Naive thymus-derived CD8-positive, alpha-beta T cell (primary cell): ENCODE results near the gene UROC1. TPM values are rescaled to one million over a fixed set of nuclear protein-coding genes. Genes with fewer than 3 reads are reported as not detected.
A peak's percentile ranks its signal among the peaks of the same experiment; 100 is the strongest.

Experiments used
- ATAC-seq, 2 donors: fragments of 150-1000 bp; cut with Tn5 transposase in 1 of 2; sonication (Bioruptor Pico), chemical (Tn5 transposase) in 1 of 2; 1 replicate in 1 of 2; 2 replicates in 1 of 2; pipeline ENCODE4 v1.10.0; 2021; ENCODE audit warnings: mild to moderate bottlenecking in 2 of 2, moderate library complexity in 2 of 2
- POLR2A ChIA-PET: fragments of 350-600 bp; sonication (Branson Sonifier 250); formaldehyde crosslinking; loops from one replicate; lab custom pipeline; 2021; ENCODE audit warnings: antibody characterized with exemption; lab: Charles Lee
- DNase-seq, 10 donors: peaks; one replicate each; pipeline versions ENCODE4 v3.0.0 to v3.0.0-alpha.2; 2020 to 2022
- H3K27ac Mint-ChIP-seq, 10 donors: one replicate each; pipeline ENCODE4 v1.8.0; 2020 to 2022; ENCODE audit warnings: mild to moderate bottlenecking in 10 of 10, mixed read lengths in 10 of 10, moderate library complexity in 4 of 10, inconsistent platforms in 1 of 10
- H3K27me3 Mint-ChIP-seq, 5 donors: one replicate each; pipeline ENCODE4 v1.8.0; 2021 to 2022; ENCODE audit warnings: mixed read lengths in 5 of 5
- H3K36me3 Mint-ChIP-seq, 3 donors: one replicate each; pipeline ENCODE4 v1.8.0; 2020 to 2022; ENCODE audit warnings: mixed read lengths in 3 of 3, mild to moderate bottlenecking in 2 of 3, inconsistent platforms in 1 of 3
- H3K4me1 Mint-ChIP-seq, 4 donors: one replicate each; pipeline ENCODE4 v1.8.0; 2021 to 2022; ENCODE audit warnings: mixed read lengths in 4 of 4
- H3K4me3 Mint-ChIP-seq, 10 donors: one replicate each; pipeline ENCODE4 v1.8.0; 2020 to 2022; ENCODE audit warnings: mild to moderate bottlenecking in 10 of 10, mixed read lengths in 10 of 10, moderate library complexity in 6 of 10, inconsistent platforms in 1 of 10
- H3K9me3 Mint-ChIP-seq, 9 donors: one replicate each; pipeline ENCODE4 v1.8.0; 2020 to 2022; ENCODE audit warnings: mixed read lengths in 9 of 9, mild to moderate bottlenecking in 3 of 9, inconsistent platforms in 1 of 9, moderate library complexity in 1 of 9
- polyA plus RNA-seq, 3 donors: library from polyadenylated mRNA; unstranded; fragments of 300-500 nt; fragmentation: Illumina TruSeq; gene quantifications; one replicate each; pipeline ENCODE4 v1.2.3, GENCODE V29; 2021
- total RNA-seq, 8 experiments: library from RNA in 2 of 8; stranded (reverse) in 2 of 8; gene quantifications; one replicate each; pipeline ENCODE4 v1.2.3 and lab custom pipeline; 2021 to 2026

UROC1 gene
- total and polyA plus RNA-seq, 5 experiments from 2014 or later, result 0.07 to 0.67 (median 0.11) TPM

GRCh38 chr3:126473292-126474168 is 44.0 kb downstream of the UROC1 start:
- peak overlapping the region; percentile 73 to 96 (median 89) for H3K4me3 Mint-ChIP-seq
- POLR2A ChIA-PET, result interaction anchor here (0.7 kb wide), 1 partner anchor 509 kb away, joined by 3 read pairs; the partner anchor contains the start of gene PLXNA1
- DNase-seq, result peak in 1 of 10 donors; percentile 59
- H3K27ac Mint-ChIP-seq, result peak overlapping the region; percentile 46 to 80 (median 65)
- H3K27me3 Mint-ChIP-seq, result no peaks in the 10 kb centered on the region
- H3K4me1 Mint-ChIP-seq, result peaks cover 35 to 63% (median 57%) of the 10 kb centered on the region in 4 donors
- no peaks in the 10 kb centered on the region for H3K9me3 Mint-ChIP-seq
- H3K36me3 Mint-ChIP-seq, result peaks cover 9 to 50% (median 13%) of the 10 kb centered on the region in 3 donors
- ATAC-seq, result no peak

GRCh38 chr3:126472277-126473006 is 45.1 kb downstream of the UROC1 start:
- Mint-ChIP-seq H3K27me3 (no peaks in the 10 kb centered on the region), H3K27ac (peak overlapping the region in 7 of 10 donors; percentile 3 to 84 (median 63)), H3K36me3 (peaks cover 9 to 60% (median 16%) of the 10 kb centered on the region in 3 donors), H3K4me3 (peak overlapping the region; percentile 73 to 96 (median 89)), H3K9me3 (no peaks in the 10 kb centered on the region), H3K4me1 (peaks cover 39 to 70% (median 63%) of the 10 kb centered on the region in 4 donors)
- ATAC-seq (no peak), DNase-seq (peak in 1 of 10 donors; percentile 11)
- POLR2A ChIA-PET, result no interaction called here

GRCh38 chr3:126469479-126469878 is 48.1 kb downstream of the UROC1 start:
- H3K4me1 Mint-ChIP-seq, result peaks cover 36 to 81% (median 62%) of the 10 kb centered on the region in 4 donors
- peak in 1 of 10 donors; percentile 41 for DNase-seq
- H3K9me3 Mint-ChIP-seq, result no peaks in the 10 kb centered on the region
- POLR2A ChIA-PET, result no interaction called here
- peak overlapping the region in 5 of 10 donors; percentile 7 to 93 (median 69) for H3K27ac Mint-ChIP-seq
- ATAC-seq, result no peak
- H3K27me3 Mint-ChIP-seq, result no peaks in the 10 kb centered on the region
- H3K36me3 Mint-ChIP-seq, result peaks cover 9 to 86% (median 20%) of the 10 kb centered on the region in 3 donors
- H3K4me3 Mint-ChIP-seq, result peak overlapping the region in 1 of 10 donors; percentile 10

- peak overlapping the region in 5 of 10 donors; percentile 9 to 93 (median 77) for H3K27ac Mint-ChIP-seq
- ATAC-seq, result no peak
These were observed 49.3 kb downstream of the UROC1 start for GRCh38 chr3:126468028-126468891.

GRCh38 chr3:126467611-126467955 is 50.0 kb downstream of the UROC1 start:
- no peaks in the 10 kb centered on the region for H3K27me3 Mint-ChIP-seq
- H3K36me3 Mint-ChIP-seq, result peaks cover 9 to 86% (median 22%) of the 10 kb centered on the region in 3 donors
- POLR2A ChIA-PET, result no interaction called here
- H3K4me3 Mint-ChIP-seq, result no peak overlapping the region
- H3K4me1 Mint-ChIP-seq, result peaks cover 27 to 63% (median 44%) of the 10 kb centered on the region in 4 donors
- ATAC-seq (no peak), DNase-seq (no peak)
- H3K27ac Mint-ChIP-seq, result no peak overlapping the region
- H3K9me3 Mint-ChIP-seq, result no peaks in the 10 kb centered on the region

More at GRCh38 chr3:126468028-126468891, 49.3 kb downstream of the UROC1 start:
- peak in 1 of 10 donors; percentile 28 for DNase-seq
- Mint-ChIP-seq H3K36me3 (peaks cover 9 to 88% (median 22%) of the 10 kb centered on the region in 3 donors), H3K4me1 (peaks cover 33 to 70% (median 51%) of the 10 kb centered on the region in 4 donors), H3K9me3 (no peaks in the 10 kb centered on the region), H3K27me3 (no peaks in the 10 kb centered on the region), H3K4me3 (peak overlapping the region in 1 of 10 donors; percentile 48)
- POLR2A ChIA-PET, result no interaction called here

GRCh38 chr3:126466886-126467610 is 50.5 kb downstream of the UROC1 start:
- POLR2A ChIA-PET, result no interaction called here
- H3K27ac Mint-ChIP-seq, result peak overlapping the region in 2 of 10 donors; percentile 25 to 79
- peaks cover 22 to 58% (median 39%) of the 10 kb centered on the region in 4 donors for H3K4me1 Mint-ChIP-seq
- no peaks in the 10 kb centered on the region for H3K9me3 Mint-ChIP-seq
- no peak for ATAC-seq
- DNase-seq, result peak in 1 of 10 donors; percentile 36
- peaks cover 9 to 87% (median 22%) of the 10 kb centered on the region in 3 donors for H3K36me3 Mint-ChIP-seq
- H3K4me3 Mint-ChIP-seq, result no peak overlapping the region
- no peaks in the 10 kb centered on the region for H3K27me3 Mint-ChIP-seq

GRCh38 chr3:126465928-126466544 is 51.5 kb downstream of the UROC1 start:
- H3K27me3 Mint-ChIP-seq, result no peaks in the 10 kb centered on the region
- peak overlapping the region in 2 of 10 donors; percentile 15 to 37 for H3K27ac Mint-ChIP-seq
- ATAC-seq (no peak), DNase-seq (peak in 1 of 10 donors; percentile 42)
- peaks cover 9 to 88% (median 22%) of the 10 kb centered on the region in 3 donors for H3K36me3 Mint-ChIP-seq
- POLR2A ChIA-PET, result no interaction called here
- H3K9me3 Mint-ChIP-seq, result no peaks in the 10 kb centered on the region
- H3K4me1 Mint-ChIP-seq, result peaks cover 22 to 56% (median 34%) of the 10 kb centered on the region in 4 donors
- H3K4me3 Mint-ChIP-seq, result no peak overlapping the region

GRCh38 chr3:126464997-126465396 is 52.6 kb downstream of the UROC1 start:
- Mint-ChIP-seq H3K36me3 (peaks cover 9 to 87% (median 23%) of the 10 kb centered on the region in 3 donors), H3K4me3 (no peak overlapping the region), H3K9me3 (no peaks in the 10 kb centered on the region), H3K27ac (peak overlapping the region in 2 of 10 donors; percentile 46 to 51), H3K27me3 (no peaks in the 10 kb centered on the region), H3K4me1 (peaks cover 22 to 53% (median 30%) of the 10 kb centered on the region in 4 donors)
- ATAC-seq (no peak), DNase-seq (peak in 1 of 10 donors; percentile 53)
- POLR2A ChIA-PET, result no interaction called here

GRCh38 chr3:126464494-126464893 is 53.1 kb downstream of the UROC1 start:
- no peak overlapping the region for H3K4me3 Mint-ChIP-seq
- H3K36me3 Mint-ChIP-seq, result peaks cover 5 to 87% (median 22%) of the 10 kb centered on the region in 3 donors
- H3K4me1 Mint-ChIP-seq, result peaks cover 18 to 50% (median 25%) of the 10 kb centered on the region in 4 donors
- no peaks in the 10 kb centered on the region for H3K27me3 Mint-ChIP-seq
- ATAC-seq (no peak), DNase-seq (no peak)
- H3K9me3 Mint-ChIP-seq, result no peaks in the 10 kb centered on the region
- peak overlapping the region in 1 of 10 donors; percentile 51 for H3K27ac Mint-ChIP-seq
- POLR2A ChIA-PET, result no interaction called here

- H3K27me3 Mint-ChIP-seq, result no peaks in the 10 kb centered on the region
- DNase-seq (no peak), ATAC-seq (no peak)
- H3K4me3 Mint-ChIP-seq, result no peak overlapping the region
- POLR2A ChIA-PET, result no interaction called here
- peaks cover 1 to 87% (median 20%) of the 10 kb centered on the region in 3 donors for H3K36me3 Mint-ChIP-seq
- no peak overlapping the region for H3K27ac Mint-ChIP-seq
- peaks cover 14 to 48% (median 22%) of the 10 kb centered on the region in 4 donors for H3K4me1 Mint-ChIP-seq
- no peaks in the 10 kb centered on the region for H3K9me3 Mint-ChIP-seq
These were observed 53.5 kb downstream of the UROC1 start for GRCh38 chr3:126464093-126464492.

GRCh38 chr3:126463521-126463920 is 54.1 kb downstream of the UROC1 start:
- POLR2A ChIA-PET, result no interaction called here
- Mint-ChIP-seq H3K36me3 (peaks cover 0 to 86% (median 16%) of the 10 kb centered on the region in 3 donors), H3K4me1 (peaks cover 10 to 44% (median 18%) of the 10 kb centered on the region in 4 donors), H3K27me3 (no peaks in the 10 kb centered on the region), H3K27ac (no peak overlapping the region), H3K9me3 (no peaks in the 10 kb centered on the region), H3K4me3 (no peak overlapping the region)
- no peak for DNase-seq
- ATAC-seq, result no peak
